T-cell (primary cell): Measurements from ENCODE around the gene CCDC124. TPM values are rescaled to one million over a fixed set of nuclear protein-coding genes. Genes with fewer than 3 reads are reported as not detected.

Experiments used
- total RNA-seq, 35 experiments: library from RNA in 6 of 35; stranded (reverse) in 6 of 35; fragments of 120-200 nt in 1 of 35; gene quantifications; one replicate each; pipeline versions ENCODE4 v1.2.1 to v1.2.4 and lab custom pipeline; 2013 to 2026

CCDC124 gene
- total RNA-seq, 5 donors from 2014 or later (not counting 1 experiment from before 2014, with no cell fraction given) = 24.8 to 51.1 (median 41.5) TPM

Other genes with a start within 250 kb of the CCDC124 start
- under 1 TPM in 4 of 5 donors, not detected in 1; 0.07 to 0.18 (median 0.13) TPM for gene UNC13A, start 244.7 kb upstream of the CCDC124 start, total RNA-seq
- gene MAP1S, start 213.5 kb upstream of the CCDC124 start, total RNA-seq = 10 to 100 TPM; 32.8 to 78.5 (median 66.0) TPM
- gene FCHO1, start 181.5 kb upstream of the CCDC124 start, total RNA-seq = 100 to 1,000 TPM in 3 of 5 donors, 10 to 100 TPM in 2; 63.0 to 129 (median 118) TPM
- 1 to 10 TPM in 1 of 5 donors, under 1 TPM in 4; 0.12 to 1.2 (median 0.79) TPM for gene B3GNT3, start 137.9 kb upstream of the CCDC124 start, total RNA-seq
- 1 to 10 TPM; 4.3 to 8.9 (median 5.4) TPM for gene INSL3, start 111.5 kb upstream of the CCDC124 start, total RNA-seq
- 100 to 1,000 TPM; 120 to 224 (median 127) TPM for gene JAK3, start 85.0 kb upstream of the CCDC124 start, total RNA-seq
- 1,000 to 10,000 TPM; 3,000 to 4,207 (median 4,048) TPM for gene RPL18A, start 73.1 kb upstream of the CCDC124 start, total RNA-seq
- 1 to 10 TPM; 2.1 to 5.7 (median 3.5) TPM for gene SLC5A5, start 61.1 kb upstream of the CCDC124 start, total RNA-seq
- gene KCNN1, start 34.1 kb downstream of the CCDC124 start, total RNA-seq = not detected
- gene ARRDC2, start 75.2 kb downstream of the CCDC124 start, total RNA-seq = 100 to 1,000 TPM; 163 to 195 (median 188) TPM
- 10 to 100 TPM; 26.3 to 45.2 (median 39.3) TPM for gene IL12RB1, start 153.9 kb downstream of the CCDC124 start, total RNA-seq
- gene MAST3, start 164.8 kb downstream of the CCDC124 start, total RNA-seq = 10 to 100 TPM; 42.0 to 60.2 (median 53.2) TPM
- gene PIK3R2, start 220.1 kb downstream of the CCDC124 start, total RNA-seq = 10 to 100 TPM; 11.8 to 25.5 (median 17.6) TPM
- 10 to 100 TPM in 1 of 5 donors, 1 to 10 TPM in 4; 3.2 to 11.8 (median 5.1) TPM for gene IFI30, start 240.8 kb downstream of the CCDC124 start, total RNA-seq